Mesothelial cell of epicardium (in vitro differentiated cells): ENCODE data around the gene MAGI1. TPM values are rescaled to one million over a fixed set of nuclear protein-coding genes. Genes with fewer than 3 reads are reported as not detected.

Source experiments
- DNase-seq, 2 experiments: peaks; one replicate each; pipeline ENCODE4 v3.0.0; 2021; ENCODE audit warnings: low spot score in 2 of 2; ENCODE audit not compliant: unreplicated experiment in 2 of 2
- H3K27ac Mint-ChIP-seq: 2 replicates; pipeline ENCODE4 v1.8.0; 2021; ENCODE audit warnings: mixed read lengths
- H3K27me3 Mint-ChIP-seq: 2 replicates; pipeline ENCODE4 v1.8.0; 2021; ENCODE audit warnings: low read depth, mixed read lengths
- H3K36me3 Mint-ChIP-seq: 2 replicates; pipeline ENCODE4 v1.8.0; 2021; ENCODE audit warnings: mixed read lengths
- H3K4me1 Mint-ChIP-seq: 2 replicates; pipeline ENCODE4 v1.8.0; 2021; ENCODE audit warnings: mixed read lengths
- H3K4me3 Mint-ChIP-seq: 2 replicates; pipeline ENCODE4 v1.8.0; 2021; ENCODE audit warnings: mild to moderate bottlenecking, moderate library complexity, mixed read lengths
- H3K9me3 Mint-ChIP-seq: 2 replicates; pipeline ENCODE4 v1.8.0; 2021; ENCODE audit warnings: mixed read lengths
- CTCF ChIP-seq: fragments of 200-600 bp; sonication (generic); IDR thresholded peaks from one replicate; pipeline ENCODE4 v1.5.0; 2021; ENCODE audit warnings: antibody characterized with exemption; ENCODE audit not compliant: unreplicated experiment
- total RNA-seq: library from RNA; stranded (reverse); gene quantifications from 3 replicates; pipeline ENCODE4 v1.2.1, GENCODE V29; 2021

The MAGI1 gene
- total RNA-seq, 1 donor from 2014 or later = 65.6 TPM

GRCh38 chr3:65596029-65596300 lies 442.8 kb downstream of the MAGI1 start:
- H3K4me1 Mint-ChIP-seq = peaks cover 26% of the 10 kb centered on the region
- H3K27ac Mint-ChIP-seq = no peak overlapping the region
- no peak overlapping the region for H3K4me3 Mint-ChIP-seq
- no peak for TF ChIP-seq CTCF
- DNase-seq = no peak
- H3K27me3 Mint-ChIP-seq = peaks cover 31% of the 10 kb centered on the region
- H3K9me3 Mint-ChIP-seq = no peaks in the 10 kb centered on the region
- no peaks in the 10 kb centered on the region for H3K36me3 Mint-ChIP-seq

- peaks cover 26% of the 10 kb centered on the region for H3K4me1 Mint-ChIP-seq
- H3K27ac Mint-ChIP-seq = no peak overlapping the region
These were observed 443.3 kb downstream of the MAGI1 start for GRCh38 chr3:65595222-65596028.

DNA sequence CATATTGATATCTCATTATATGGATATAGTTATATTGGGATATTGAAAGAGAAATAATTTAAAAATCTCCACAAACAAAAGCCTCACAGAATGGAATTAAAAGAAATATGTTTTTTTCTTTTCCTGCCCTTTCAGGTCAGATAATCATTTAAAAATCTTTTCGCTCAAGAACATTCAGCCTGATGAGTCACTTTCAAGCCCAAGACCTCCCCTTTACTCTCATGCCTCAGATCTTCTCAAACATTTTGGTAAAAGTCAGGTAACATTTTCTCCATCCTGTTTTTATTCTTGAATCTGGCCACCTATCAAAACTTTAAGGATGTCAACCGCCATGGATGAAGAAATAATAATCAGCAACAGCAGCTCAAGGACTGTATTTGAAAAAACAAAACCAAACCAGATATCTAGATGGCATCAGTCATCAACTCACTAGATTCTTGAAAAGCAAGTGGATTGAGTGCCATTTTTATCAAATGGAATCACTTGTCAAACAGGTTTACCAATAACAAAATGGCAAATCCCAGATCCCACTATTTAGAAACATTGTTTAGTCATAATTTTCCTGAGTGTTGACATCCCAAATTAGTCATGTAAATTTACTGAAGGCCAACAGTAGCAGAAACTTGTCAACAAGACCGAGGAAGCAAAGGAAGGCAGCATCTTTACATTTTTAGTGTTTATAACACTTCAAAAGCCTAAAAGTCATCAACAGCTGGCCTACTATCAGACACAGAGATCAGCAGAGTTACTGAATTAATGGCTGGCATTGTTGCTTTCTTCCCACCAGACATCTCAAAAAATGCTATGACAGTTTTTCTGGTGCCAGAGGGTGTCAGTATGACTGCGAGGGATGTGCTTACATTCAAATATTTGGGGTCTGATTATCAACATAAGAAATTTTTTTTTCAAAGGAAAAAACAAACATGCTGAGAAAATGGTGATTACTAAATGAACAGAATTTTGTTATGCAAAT lies 444.7 kb downstream of the MAGI1 start:
- Mint-ChIP-seq H3K9me3 (no peaks in the 10 kb centered on the region), H3K4me3 (no peak overlapping the region), H3K4me1 (peaks cover 26% of the 10 kb centered on the region), H3K27me3 (peaks cover 25% of the 10 kb centered on the region), H3K36me3 (no peaks in the 10 kb centered on the region), H3K27ac (no peak overlapping the region)
- no peak for TF ChIP-seq CTCF
- DNase-seq = no peak

More at GRCh38 chr3:65595222-65596028, 443.3 kb downstream of the MAGI1 start:
- H3K27me3 Mint-ChIP-seq = peaks cover 31% of the 10 kb centered on the region
- H3K9me3 Mint-ChIP-seq = no peaks in the 10 kb centered on the region
- no peaks in the 10 kb centered on the region for H3K36me3 Mint-ChIP-seq
- no peak overlapping the region for H3K4me3 Mint-ChIP-seq
- no peak for DNase-seq
- TF ChIP-seq CTCF = no peak

DNA sequence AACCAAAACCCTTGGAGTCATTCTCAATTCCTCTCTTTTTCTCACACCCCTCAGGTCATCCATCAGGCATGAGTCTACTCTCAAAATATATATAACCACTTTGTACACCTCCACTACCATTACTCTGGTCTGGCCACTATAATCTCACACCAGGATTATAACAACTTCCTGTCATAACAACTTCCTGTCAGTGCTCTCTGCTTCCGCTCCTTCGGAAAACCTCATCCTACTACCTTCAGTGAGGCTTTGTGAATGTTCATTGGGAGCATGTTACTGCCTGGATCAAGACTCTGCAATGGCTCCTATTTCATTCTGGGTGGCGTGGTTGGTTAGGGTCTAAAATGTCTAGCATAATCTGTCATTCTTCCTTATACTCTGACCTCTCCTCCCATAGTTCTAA lies 447.4 kb downstream of the MAGI1 start:
- H3K36me3 Mint-ChIP-seq = no peaks in the 10 kb centered on the region
- H3K9me3 Mint-ChIP-seq = no peaks in the 10 kb centered on the region
- no peak for TF ChIP-seq CTCF
- H3K4me1 Mint-ChIP-seq = peaks cover 9% of the 10 kb centered on the region
- H3K27ac Mint-ChIP-seq = no peak overlapping the region
- H3K27me3 Mint-ChIP-seq = peaks cover 6% of the 10 kb centered on the region
- no peak for DNase-seq
- H3K4me3 Mint-ChIP-seq = no peak overlapping the region

GRCh38 chr3:65588884-65589283 lies 449.8 kb downstream of the MAGI1 start:
- Mint-ChIP-seq H3K27me3 (no peaks in the 10 kb centered on the region), H3K36me3 (no peaks in the 10 kb centered on the region), H3K4me1 (peaks cover 6% of the 10 kb centered on the region), H3K9me3 (no peaks in the 10 kb centered on the region), H3K27ac (no peak overlapping the region), H3K4me3 (no peak overlapping the region)
- no peak for TF ChIP-seq CTCF
- no peak for DNase-seq
